Neutrophil (primary cell): ENCODE results near the gene NSUN7.
A peak's percentile ranks its signal among the peaks of the same experiment; 100 is the strongest.

Experiments
- H3K27ac ChIP-seq: fragments of 200-600 bp; sonication (generic); 2 replicates; pipeline ENCODE4 v1.5.1; 2016; ENCODE audit warnings: mild to moderate bottlenecking, moderate library complexity
- H3K27me3 ChIP-seq: fragments of 200-600 bp; sonication (generic); 2 replicates; pipeline ENCODE4 v1.6.0; 2016; ENCODE audit warnings: mild to moderate bottlenecking
- H3K36me3 ChIP-seq: fragments of 200-600 bp; sonication (generic); 2 replicates; pipeline ENCODE4 v1.5.1; 2017
- H3K4me1 ChIP-seq, 2 experiments: fragments of 200-600 bp in 1 of 2; sonication (generic) in 1 of 2; 1 replicate in 1 of 2; 2 replicates in 1 of 2; pipeline versions ENCODE4 v1.5.1 to v1.6.1; 2013 to 2016; ENCODE audit warnings: low read depth in 1 of 2, low read length in 1 of 2, mild to moderate bottlenecking in 1 of 2, moderate library complexity in 1 of 2; ENCODE audit not compliant: control insufficient read depth in 1 of 2, insufficient read depth in 1 of 2
- H3K4me3 ChIP-seq, 2 experiments: fragments of 200-600 bp in 1 of 2; sonication (generic) in 1 of 2; 1 replicate in 1 of 2; 2 replicates in 1 of 2; pipeline ENCODE4 v1.5.1; 2013 to 2016; ENCODE audit warnings: low read depth in 1 of 2, low read length in 1 of 2, mild to moderate bottlenecking in 1 of 2, moderate library complexity in 1 of 2
- H3K9me3 ChIP-seq: fragments of 200-600 bp; sonication (generic); 2 replicates; pipeline ENCODE4 v1.5.1; 2016
- TF ChIP-seq, protein P1 (sequence below): fragments of 200-600 bp; sonication (generic); IDR thresholded peaks from 2 replicates; pipeline ENCODE4 v1.5.1; 2016; ENCODE audit warnings: antibody characterized with exemption

Gene NSUN7

DNA sequence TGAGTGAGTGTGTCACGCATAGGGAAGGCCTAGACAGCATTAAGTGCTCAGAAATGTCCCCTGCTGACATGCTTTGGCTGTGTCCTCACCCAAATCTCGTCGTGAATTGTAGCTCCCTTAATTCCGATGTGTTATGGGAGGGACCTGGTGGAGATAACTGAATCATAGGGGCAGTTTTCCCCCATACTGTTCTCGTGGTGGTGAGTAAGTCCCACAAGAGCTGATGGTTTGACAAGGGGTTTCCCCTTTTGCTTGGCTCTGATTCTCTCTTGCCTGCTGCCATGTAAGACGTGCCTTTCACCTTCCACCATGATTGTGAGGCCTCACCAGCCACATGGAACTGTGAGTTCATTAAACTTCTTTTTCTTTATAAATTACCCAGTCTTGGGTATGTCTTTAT lies 78.0 kb downstream of the NSUN7 start:
- no peaks in the 10 kb centered on the region for H3K36me3 ChIP-seq
- H3K27ac ChIP-seq = no peak overlapping the region
- peaks cover 10 to 11% of the 10 kb centered on the region in 2 experiments for H3K4me1 ChIP-seq
- no peaks in the 10 kb centered on the region for H3K27me3 ChIP-seq
- TF ChIP-seq, protein P1, sequence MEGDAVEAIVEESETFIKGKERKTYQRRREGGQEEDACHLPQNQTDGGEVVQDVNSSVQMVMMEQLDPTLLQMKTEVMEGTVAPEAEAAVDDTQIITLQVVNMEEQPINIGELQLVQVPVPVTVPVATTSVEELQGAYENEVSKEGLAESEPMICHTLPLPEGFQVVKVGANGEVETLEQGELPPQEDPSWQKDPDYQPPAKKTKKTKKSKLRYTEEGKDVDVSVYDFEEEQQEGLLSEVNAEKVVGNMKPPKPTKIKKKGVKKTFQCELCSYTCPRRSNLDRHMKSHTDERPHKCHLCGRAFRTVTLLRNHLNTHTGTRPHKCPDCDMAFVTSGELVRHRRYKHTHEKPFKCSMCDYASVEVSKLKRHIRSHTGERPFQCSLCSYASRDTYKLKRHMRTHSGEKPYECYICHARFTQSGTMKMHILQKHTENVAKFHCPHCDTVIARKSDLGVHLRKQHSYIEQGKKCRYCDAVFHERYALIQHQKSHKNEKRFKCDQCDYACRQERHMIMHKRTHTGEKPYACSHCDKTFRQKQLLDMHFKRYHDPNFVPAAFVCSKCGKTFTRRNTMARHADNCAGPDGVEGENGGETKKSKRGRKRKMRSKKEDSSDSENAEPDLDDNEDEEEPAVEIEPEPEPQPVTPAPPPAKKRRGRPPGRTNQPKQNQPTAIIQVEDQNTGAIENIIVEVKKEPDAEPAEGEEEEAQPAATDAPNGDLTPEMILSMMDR = no peak
- no peaks in the 10 kb centered on the region for H3K9me3 ChIP-seq
- no peak overlapping the region for H3K4me3 ChIP-seq

DNA sequence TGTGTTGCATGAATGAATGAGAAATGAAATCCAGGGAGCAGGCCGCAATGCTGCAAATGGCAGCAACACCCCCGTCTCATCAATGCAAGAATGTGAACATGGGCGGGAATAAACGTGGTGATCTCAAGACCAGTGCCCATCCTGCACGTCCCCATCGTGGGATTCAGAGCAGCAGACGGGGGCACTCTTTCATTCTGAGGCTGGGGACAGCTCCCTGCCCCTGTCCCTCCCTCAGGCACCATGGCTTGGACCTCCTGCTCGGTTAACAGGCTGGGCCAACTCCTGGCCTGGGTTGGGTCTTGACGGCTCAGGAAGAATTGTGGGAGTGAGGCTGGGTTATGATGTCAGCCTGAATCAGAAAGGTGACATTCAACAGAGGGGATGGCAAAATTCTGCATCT lies 78.9 kb downstream of the NSUN7 start:
- H3K27ac ChIP-seq = no peak overlapping the region
- H3K4me1 ChIP-seq = peaks cover 10 to 11% of the 10 kb centered on the region in 2 experiments
- TF ChIP-seq, protein P1 = no peak
- H3K9me3 ChIP-seq = no peaks in the 10 kb centered on the region
- no peak overlapping the region for H3K4me3 ChIP-seq
- no peaks in the 10 kb centered on the region for H3K27me3 ChIP-seq
- no peaks in the 10 kb centered on the region for H3K36me3 ChIP-seq

DNA sequence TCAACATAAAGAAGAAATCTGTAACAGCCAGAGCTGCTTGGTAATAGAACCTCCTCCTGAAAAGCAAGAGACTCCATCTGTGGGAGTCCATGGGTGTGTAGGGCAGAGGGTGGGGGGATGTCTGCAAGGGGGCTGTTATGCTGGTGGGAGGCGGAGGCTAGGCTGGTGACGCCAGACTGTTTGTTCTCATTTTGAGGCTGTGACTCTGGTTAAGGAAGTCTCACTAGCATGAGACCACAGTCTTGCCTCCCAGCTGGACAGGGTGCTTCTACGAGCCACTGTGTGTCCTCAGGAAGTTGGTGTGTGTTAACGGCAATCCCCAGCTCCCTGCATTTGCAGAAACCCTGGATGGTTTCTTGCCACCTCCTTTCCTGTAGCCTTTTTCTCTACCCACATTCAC lies 79.8 kb downstream of the NSUN7 start:
- Histone ChIP-seq H3K4me1 (peaks cover 10 to 11% of the 10 kb centered on the region in 2 experiments), H3K27ac (peak overlapping the region; percentile 59), H3K9me3 (no peaks in the 10 kb centered on the region), H3K36me3 (no peaks in the 10 kb centered on the region), H3K27me3 (no peaks in the 10 kb centered on the region), H3K4me3 (no peak overlapping the region)
- TF ChIP-seq, protein P1 = no peak

DNA sequence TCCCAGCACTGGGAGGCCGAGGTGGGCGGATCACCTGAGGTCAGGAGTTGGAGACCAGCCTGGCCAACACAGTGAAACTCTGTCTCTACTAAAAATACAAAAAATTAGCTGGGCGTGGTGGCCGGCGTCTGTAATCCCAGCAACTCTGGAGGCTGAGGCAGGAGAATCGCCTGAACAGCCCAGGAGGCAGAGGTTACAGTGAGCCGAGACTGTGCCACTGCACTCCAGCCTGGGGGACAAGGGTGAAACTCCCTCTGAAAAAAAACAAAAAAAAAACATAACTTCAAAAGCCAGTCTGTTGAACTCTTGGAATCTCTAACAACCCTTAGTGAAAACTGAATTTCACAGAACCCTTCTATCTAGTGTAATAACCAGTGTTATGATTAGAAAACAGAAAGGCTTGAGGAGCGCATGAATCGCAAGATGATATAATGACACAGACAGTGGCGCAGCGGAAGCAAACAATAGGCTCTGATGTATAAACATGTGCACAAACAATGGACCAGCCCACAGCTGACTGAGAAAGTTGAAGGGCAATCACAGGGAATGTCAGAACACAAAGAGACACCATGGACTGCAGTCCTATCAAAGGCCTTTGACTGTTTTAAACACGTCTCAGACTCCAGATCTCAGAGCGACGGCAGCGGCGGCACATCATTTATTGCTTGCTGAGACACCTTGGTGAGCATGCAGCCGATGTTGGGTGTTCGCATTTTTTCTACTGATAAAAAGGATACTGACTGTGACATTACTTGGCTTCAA lies 81.6 kb downstream of the NSUN7 start:
- TF ChIP-seq, protein P1 = no peak
- H3K4me1 ChIP-seq = peaks cover 10 to 11% of the 10 kb centered on the region in 2 experiments
- no peaks in the 10 kb centered on the region for H3K36me3 ChIP-seq
- no peak overlapping the region for H3K27ac ChIP-seq
- no peaks in the 10 kb centered on the region for H3K9me3 ChIP-seq
- no peaks in the 10 kb centered on the region for H3K27me3 ChIP-seq
- no peak overlapping the region for H3K4me3 ChIP-seq

DNA sequence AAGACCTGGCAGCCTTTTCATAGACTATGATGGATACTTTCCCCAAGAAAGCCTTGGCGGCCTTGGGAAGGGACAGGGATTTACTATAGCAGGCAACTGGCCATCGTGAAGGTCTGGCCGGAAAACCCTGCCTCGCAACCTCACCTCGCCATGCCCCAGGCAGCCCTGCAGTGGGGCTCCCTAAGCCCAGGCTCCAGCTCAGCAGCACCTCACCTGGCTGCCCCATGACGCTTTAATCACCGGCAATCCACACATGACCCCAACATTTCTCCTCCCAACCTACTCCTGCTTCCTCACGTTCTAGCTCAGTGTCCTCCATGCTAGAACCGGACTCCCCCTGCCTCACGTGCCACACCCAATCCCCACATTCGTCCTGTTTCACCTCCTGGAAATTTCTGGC lies 82.4 kb downstream of the NSUN7 start:
- TF ChIP-seq, protein P1 = no peak
- H3K36me3 ChIP-seq = no peaks in the 10 kb centered on the region

More for the DNA sequence above, 82.4 kb downstream of the NSUN7 start:
- H3K27me3 ChIP-seq = no peaks in the 10 kb centered on the region
- peaks cover 10 to 11% of the 10 kb centered on the region in 2 experiments for H3K4me1 ChIP-seq
- H3K9me3 ChIP-seq = no peaks in the 10 kb centered on the region
- H3K27ac ChIP-seq = no peak overlapping the region
- no peak overlapping the region for H3K4me3 ChIP-seq
